Type B pancreatic cell (in vitro differentiated cells): ENCODE results near the gene TUBE1. TPM values are rescaled to one million over a fixed set of nuclear protein-coding genes. Genes with fewer than 3 reads are reported as not detected.

ENCODE experiments used
- DNase-seq: peaks from one replicate; pipeline ENCODE4 v3.0.0; 2021; ENCODE audit warnings: mixed read lengths; ENCODE audit not compliant: unreplicated experiment; ENCODE audit errors: extremely low spot score
- H3K27ac Mint-ChIP-seq: 2 replicates; pipeline ENCODE4 v1.8.0; 2021; ENCODE audit warnings: mild to moderate bottlenecking, mixed read lengths
- H3K27me3 Mint-ChIP-seq: 2 replicates; pipeline ENCODE4 v1.8.0; 2021; ENCODE audit warnings: mixed read lengths
- H3K36me3 Mint-ChIP-seq: 2 replicates; pipeline ENCODE4 v1.8.0; 2021; ENCODE audit warnings: mixed read lengths
- H3K4me1 Mint-ChIP-seq: one replicate; pipeline ENCODE4 v1.8.0; 2021; ENCODE audit warnings: mixed read lengths; ENCODE audit not compliant: unreplicated experiment
- H3K4me3 Mint-ChIP-seq: 2 replicates; pipeline ENCODE4 v1.8.0; 2021; ENCODE audit warnings: mild to moderate bottlenecking, mixed read lengths
- H3K9me3 Mint-ChIP-seq: 2 replicates; pipeline ENCODE4 v1.8.0; 2021; ENCODE audit warnings: mixed read lengths
- CTCF ChIP-seq: fragments of 200-600 bp; sonication (generic); conservative IDR thresholded peaks from 2 replicates; pipeline ENCODE4 v1.5.0; 2021; ENCODE audit warnings: antibody characterized with exemption, mild to moderate bottlenecking
- total RNA-seq: library from RNA; stranded (reverse); gene quantifications from 2 replicates; pipeline ENCODE4 v1.2.1, GENCODE V29; 2021; ENCODE audit warnings: low replicate concordance

Gene TUBE1
- total RNA-seq, 1 donor from 2014 or later: 28.7 TPM

- Mint-ChIP-seq H3K9me3 (no peaks in the 10 kb centered on the region), H3K27ac (peak overlapping the region; percentile 99), H3K36me3 (no peaks in the 10 kb centered on the region), H3K4me3 (no peak overlapping the region), H3K27me3 (no peaks in the 10 kb centered on the region), H3K4me1 (peaks cover 17% of the 10 kb centered on the region)
- DNase-seq: no peak
- TF ChIP-seq CTCF: no peak
Measured at GRCh38 chr6:112044856-112045255, 42.4 kb downstream of the TUBE1 start.

- Mint-ChIP-seq H3K4me1 (peaks cover 17% of the 10 kb centered on the region), H3K27ac (peak overlapping the region; percentile 99), H3K36me3 (no peaks in the 10 kb centered on the region), H3K27me3 (no peaks in the 10 kb centered on the region), H3K4me3 (peak overlapping the region; percentile 99), H3K9me3 (no peaks in the 10 kb centered on the region)
- no peak for TF ChIP-seq CTCF
- DNase-seq: no peak
Measured at GRCh38 chr6:112044196-112044595, 43.1 kb downstream of the TUBE1 start.

- peak; percentile 99 for TF ChIP-seq CTCF
- Mint-ChIP-seq H3K27me3 (no peaks in the 10 kb centered on the region), H3K27ac (peak overlapping the region; percentile 99), H3K4me3 (peak overlapping the region; percentile 99), H3K4me1 (peaks cover 17% of the 10 kb centered on the region), H3K9me3 (no peaks in the 10 kb centered on the region), H3K36me3 (no peaks in the 10 kb centered on the region)
- peak; percentile 95 for DNase-seq
Measured at GRCh38 chr6:112043032-112044007, 44.0 kb downstream of the TUBE1 start.

- Mint-ChIP-seq H3K36me3 (no peaks in the 10 kb centered on the region), H3K27ac (peak overlapping the region; percentile 99), H3K9me3 (no peaks in the 10 kb centered on the region), H3K27me3 (no peaks in the 10 kb centered on the region), H3K4me3 (peak overlapping the region; percentile 49), H3K4me1 (peaks cover 17% of the 10 kb centered on the region)
- TF ChIP-seq CTCF: no peak
- DNase-seq: no peak
Measured at GRCh38 chr6:112041535-112041934, 45.7 kb downstream of the TUBE1 start.

- Mint-ChIP-seq H3K9me3 (no peaks in the 10 kb centered on the region), H3K4me1 (peaks cover 17% of the 10 kb centered on the region), H3K27ac (no peak overlapping the region), H3K36me3 (no peaks in the 10 kb centered on the region), H3K27me3 (no peaks in the 10 kb centered on the region), H3K4me3 (no peak overlapping the region)
- no peak for DNase-seq
- no peak for TF ChIP-seq CTCF
Measured at GRCh38 chr6:112040956-112041355, 46.3 kb downstream of the TUBE1 start.
